Mesenchymal stem cell (in vitro differentiated cells and primary cell): ENCODE data around the gene OTOS.
A peak's percentile ranks its signal among the peaks of the same experiment; 100 is the strongest.

ENCODE experiments used
- DNase-seq: peaks from one replicate; pipeline ENCODE4 v3.0.0-alpha.2; 2013
- H2AFZ ChIP-seq: one replicate; pipeline ENCODE4 v1.6.1; 2013; ENCODE audit warnings: low read depth, mild to moderate bottlenecking, control low read depth, inconsistent platforms, low read length, moderate library complexity
- H2AK5ac ChIP-seq: 2 replicates; pipeline ENCODE4 v1.6.1; 2013; ENCODE audit warnings: low read length, moderate library complexity, mild to moderate bottlenecking, inconsistent platforms; ENCODE audit not compliant: severe bottlenecking
- H2BK120ac ChIP-seq: one replicate; pipeline ENCODE4 v1.6.1; 2013; ENCODE audit warnings: low read depth, mild to moderate bottlenecking, inconsistent platforms, low read length, moderate library complexity
- H2BK12ac ChIP-seq, 2 experiments: one replicate each; pipeline ENCODE4 v1.6.1; 2013; ENCODE audit warnings: inconsistent platforms in 2 of 2, low read length in 2 of 2, mild to moderate bottlenecking in 2 of 2, moderate library complexity in 2 of 2, control low read depth in 1 of 2
- H2BK15ac ChIP-seq: one replicate; pipeline ENCODE4 v1.6.1; 2013; ENCODE audit warnings: mild to moderate bottlenecking, low read depth, inconsistent platforms; ENCODE audit not compliant: poor library complexity, severe bottlenecking
- H2BK5ac ChIP-seq: 2 replicates; pipeline ENCODE4 v1.6.1; 2013; ENCODE audit warnings: low read depth, mild to moderate bottlenecking, low read length, control low read depth, inconsistent platforms; ENCODE audit not compliant: poor library complexity, severe bottlenecking
- H3K14ac ChIP-seq, 2 experiments: one replicate each; pipeline ENCODE4 v1.6.1; 2013; ENCODE audit warnings: inconsistent platforms in 2 of 2, low read length in 2 of 2, control low read depth in 1 of 2, mild to moderate bottlenecking in 1 of 2, moderate library complexity in 1 of 2
- H3K18ac ChIP-seq, 2 experiments: one replicate each; pipeline ENCODE4 v1.6.1; 2013; ENCODE audit warnings: inconsistent platforms in 2 of 2, low read length in 2 of 2, control low read depth in 1 of 2, low read depth in 1 of 2, mild to moderate bottlenecking in 1 of 2
- H3K23ac ChIP-seq, 2 experiments: one replicate each; pipeline ENCODE4 v1.6.1; 2013; ENCODE audit warnings: inconsistent platforms in 2 of 2, low read length in 2 of 2, mild to moderate bottlenecking in 2 of 2, moderate library complexity in 2 of 2, control low read depth in 1 of 2
- H3K27ac ChIP-seq: 2 replicates; pipeline ENCODE4 v1.5.1; 2013; ENCODE audit warnings: mild to moderate bottlenecking, moderate library complexity, low read length, control low read depth, inconsistent platforms; ENCODE audit not compliant: poor library complexity, severe bottlenecking
- H3K27me3 ChIP-seq, 2 experiments: 2 replicates each; pipeline versions ENCODE4 v1.6.1 to v1.7.0; 2013; ENCODE audit warnings: low read length in 2 of 2, mild to moderate bottlenecking in 2 of 2, moderate library complexity in 2 of 2, control low read depth in 1 of 2, inconsistent platforms in 1 of 2; ENCODE audit not compliant: control insufficient read depth in 1 of 2, insufficient read depth in 1 of 2
- H3K36me3 ChIP-seq, 2 experiments: 2 replicates each; pipeline versions ENCODE4 v1.6.1 to v1.7.0; 2013; ENCODE audit warnings: low read length in 2 of 2, control low read depth in 1 of 2, inconsistent platforms in 1 of 2, low read depth in 1 of 2, mild to moderate bottlenecking in 1 of 2; ENCODE audit not compliant: insufficient read depth in 2 of 2, control insufficient read depth in 1 of 2
- H3K4ac ChIP-seq, 2 experiments: one replicate each; pipeline ENCODE4 v1.6.1; 2013; ENCODE audit warnings: inconsistent platforms in 2 of 2, low read length in 2 of 2, mild to moderate bottlenecking in 2 of 2, moderate library complexity in 2 of 2, control low read depth in 1 of 2, low read depth in 1 of 2
- H3K4me1 ChIP-seq: 2 replicates; pipeline ENCODE4 v1.6.1; 2013; ENCODE audit warnings: low read depth, low read length, control low read depth; ENCODE audit not compliant: control insufficient read depth, insufficient read depth
- H3K4me2 ChIP-seq: 2 replicates; pipeline ENCODE4 v1.6.1; 2013; ENCODE audit warnings: low read length, mild to moderate bottlenecking, inconsistent platforms; ENCODE audit not compliant: poor library complexity, severe bottlenecking
- H3K4me3 ChIP-seq, 2 experiments: 2 replicates each; pipeline versions ENCODE4 v1.5.1 to v1.7.0; 2013; ENCODE audit warnings: low read length in 2 of 2, mild to moderate bottlenecking in 2 of 2, control low read depth in 1 of 2, low read depth in 1 of 2; ENCODE audit not compliant: insufficient read depth in 1 of 2
- H3K79me1 ChIP-seq: replicated peaks from 2 replicates; pipeline ENCODE4 v1.6.1; 2013; ENCODE audit warnings: mild to moderate bottlenecking, control low read depth, low read length, inconsistent platforms; ENCODE audit not compliant: poor library complexity, severe bottlenecking
- H3K9ac ChIP-seq: 2 replicates; pipeline ENCODE4 v1.7.0; 2013; ENCODE audit warnings: mild to moderate bottlenecking, low read length, moderate library complexity
- H3K9me3 ChIP-seq: 2 replicates; pipeline ENCODE4 v1.7.0; 2013; ENCODE audit warnings: mild to moderate bottlenecking, low read length; ENCODE audit not compliant: control insufficient read depth
- H4K8ac ChIP-seq: one replicate; pipeline ENCODE4 v1.6.1; 2013; ENCODE audit warnings: inconsistent platforms, mild to moderate bottlenecking, low read length, moderate library complexity
- H4K91ac ChIP-seq: one replicate; pipeline ENCODE4 v1.6.1; 2013; ENCODE audit warnings: mild to moderate bottlenecking, low read length, inconsistent platforms
- WGBS: methylation state at CpG from one replicate; pipeline ENCODE4 v1.1.7; 2013; ENCODE audit warnings: mixed read lengths; 5-methylcytosine and 5-hydroxymethylcytosine counted together

OTOS gene

DNA sequence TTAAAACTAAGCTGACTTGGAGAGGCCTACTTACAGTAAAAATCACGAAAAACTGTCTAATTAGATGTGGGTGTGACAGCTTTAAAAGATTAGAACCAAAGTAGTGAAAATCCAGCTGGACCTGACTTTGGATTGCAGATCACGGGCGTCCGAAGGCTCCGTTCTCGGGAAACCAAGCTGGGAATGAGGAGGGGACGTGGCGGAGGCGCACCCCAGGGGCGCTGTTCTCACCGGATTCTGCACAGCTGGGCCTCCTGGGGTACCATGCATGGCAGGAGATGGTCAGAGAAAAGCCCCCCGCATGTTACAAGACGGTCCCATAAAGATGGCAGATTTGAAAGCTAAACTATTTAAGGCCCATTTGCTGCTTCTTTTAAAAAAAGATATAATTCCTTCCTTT, 5.0 kb upstream of the OTOS start:
- Histone ChIP-seq H3K9me3 (no peaks in the 10 kb centered on the region), H4K8ac (no peak overlapping the region), H3K27me3 (peaks cover 26 to 69% of the 10 kb centered on the region in 2 experiments), H2BK120ac (no peak overlapping the region), H3K27ac (no peak overlapping the region), H2AK5ac (no peak overlapping the region), H3K4me1 (peaks cover 4% of the 10 kb centered on the region), H3K4me3 (no peak overlapping the region), H2AFZ (no peak overlapping the region), H3K18ac (no peak overlapping the region), H2BK15ac (no peak overlapping the region), H3K4ac (no peak overlapping the region), H3K4me2 (no peak overlapping the region), H3K14ac (no peak overlapping the region), H3K79me1 (no peaks in the 10 kb centered on the region), H2BK5ac (no peak overlapping the region), H3K23ac (no peak overlapping the region), H3K36me3 (no peaks in the 10 kb centered on the region), H3K9ac (no peak overlapping the region), H4K91ac (no peak overlapping the region), H2BK12ac (no peak overlapping the region)
- DNase-seq: no peak
- 87% methylated on average over 12 of the region's 13 CpGs for WGBS

DNA sequence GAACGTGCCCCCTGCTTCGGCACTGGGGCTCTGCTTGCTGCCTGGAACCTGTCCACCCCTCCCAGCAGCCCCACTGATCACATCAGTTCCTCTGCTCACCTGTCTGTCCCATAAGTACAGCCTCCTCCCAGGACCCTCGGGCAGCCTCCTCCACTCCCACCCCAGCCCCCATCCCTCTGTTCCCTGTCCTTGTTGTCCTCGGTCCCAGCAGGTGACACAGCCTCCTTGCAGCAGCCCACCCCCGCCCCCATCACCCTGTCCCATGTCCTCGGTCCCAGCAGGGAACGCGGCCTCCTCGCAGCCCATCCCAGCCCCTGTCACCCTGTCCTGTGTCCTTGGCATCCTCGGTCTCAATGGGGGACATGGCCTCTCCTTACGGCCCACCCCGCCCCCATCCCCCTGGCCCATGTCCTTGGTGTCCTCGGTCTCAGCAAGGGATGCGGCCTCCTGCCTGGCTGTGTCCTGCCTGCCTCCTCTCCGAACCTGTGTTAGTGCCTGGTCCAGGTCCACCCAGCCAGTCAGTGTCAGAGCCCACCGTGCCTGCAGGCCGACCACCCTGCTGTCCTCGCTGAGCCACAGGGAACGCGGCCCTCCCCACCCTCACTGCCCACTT, 4.3 kb upstream of the OTOS start:
- no peak overlapping the region for H2BK12ac ChIP-seq
- H2BK15ac ChIP-seq: no peak overlapping the region
- no peak overlapping the region for H3K4ac ChIP-seq
- H3K9me3 ChIP-seq: no peaks in the 10 kb centered on the region
- no peak overlapping the region for H3K4me3 ChIP-seq
- no peak overlapping the region for H3K27ac ChIP-seq
- no peak overlapping the region for H3K23ac ChIP-seq
- H3K79me1 ChIP-seq: no peaks in the 10 kb centered on the region
- no peak overlapping the region for H2AK5ac ChIP-seq
- peaks cover 27 to 68% of the 10 kb centered on the region in 2 experiments for H3K27me3 ChIP-seq
- H3K4me2 ChIP-seq: no peak overlapping the region
- no peaks in the 10 kb centered on the region for H3K36me3 ChIP-seq
- no peak overlapping the region for H4K8ac ChIP-seq
- no peak for DNase-seq
- H3K18ac ChIP-seq: no peak overlapping the region
- no peak overlapping the region for H2BK120ac ChIP-seq
- no peak overlapping the region for H2AFZ ChIP-seq
- peaks cover 4% of the 10 kb centered on the region for H3K4me1 ChIP-seq
- no peak overlapping the region for H2BK5ac ChIP-seq
- no peak overlapping the region for H4K91ac ChIP-seq
- no peak overlapping the region for H3K9ac ChIP-seq
- H3K14ac ChIP-seq: no peak overlapping the region
- WGBS: 84% methylated on average over 20 of the region's 20 CpGs

DNA sequence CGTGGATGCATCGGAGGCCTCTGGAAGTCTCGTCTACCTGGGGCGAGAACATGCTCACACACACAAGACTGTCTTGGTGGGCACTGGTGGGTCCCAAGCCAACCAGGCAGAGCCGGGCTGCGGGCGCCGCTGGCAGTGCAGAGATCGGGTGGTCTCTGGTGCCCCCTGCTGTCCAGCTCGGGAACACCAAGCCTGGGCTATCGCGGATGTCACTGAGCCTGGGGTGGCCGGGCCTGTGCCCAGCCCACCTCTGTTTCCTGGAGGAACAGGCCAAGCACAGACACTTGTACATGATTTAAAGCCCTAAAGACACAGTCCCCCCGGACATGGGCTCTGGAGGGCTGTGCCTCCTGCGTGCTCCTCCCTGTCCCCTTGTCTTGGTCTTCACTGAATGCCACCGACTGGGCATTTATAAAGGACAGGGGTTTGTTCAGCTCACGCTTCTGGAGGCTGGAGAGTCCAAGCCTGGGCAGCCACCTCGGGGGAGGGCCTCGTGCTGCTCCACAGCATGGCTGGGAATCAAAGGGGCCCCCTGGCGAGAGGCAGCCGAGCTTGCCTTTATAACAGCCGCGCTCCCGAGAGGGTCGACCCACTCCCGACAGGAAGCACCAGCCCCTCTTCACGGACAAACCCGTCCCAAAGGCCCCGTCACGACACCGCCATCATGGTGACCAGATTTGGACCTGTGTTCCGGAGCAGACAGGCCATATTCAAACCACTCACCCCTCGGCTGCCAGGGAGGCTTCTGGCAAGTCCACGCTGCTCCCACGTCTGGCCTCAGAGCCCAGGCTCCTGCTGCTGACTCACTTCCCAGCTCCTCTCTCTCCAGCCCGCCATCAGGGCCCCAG, 3.6 kb upstream of the OTOS start:
- WGBS: 41% methylated on average over 36 of the region's 36 CpGs
- Histone ChIP-seq H3K4me1 (peaks cover 4% of the 10 kb centered on the region), H3K36me3 (no peaks in the 10 kb centered on the region), H2BK15ac (no peak overlapping the region), H2BK120ac (no peak overlapping the region), H3K4me3 (no peak overlapping the region), H3K14ac (no peak overlapping the region), H2BK5ac (no peak overlapping the region), H4K91ac (no peak overlapping the region), H3K4me2 (no peak overlapping the region), H3K23ac (no peak overlapping the region), H4K8ac (peak overlapping the region; percentile 50), H2AFZ (peak overlapping the region; percentile 5), H3K9me3 (no peaks in the 10 kb centered on the region), H3K79me1 (no peaks in the 10 kb centered on the region), H3K18ac (no peak overlapping the region), H2BK12ac (no peak overlapping the region), H3K27me3 (peaks cover 27 to 65% of the 10 kb centered on the region in 2 experiments), H2AK5ac (no peak overlapping the region), H3K4ac (no peak overlapping the region), H3K9ac (peak overlapping the region; percentile 20), H3K27ac (no peak overlapping the region)
- DNase-seq: peak; percentile 53

DNA sequence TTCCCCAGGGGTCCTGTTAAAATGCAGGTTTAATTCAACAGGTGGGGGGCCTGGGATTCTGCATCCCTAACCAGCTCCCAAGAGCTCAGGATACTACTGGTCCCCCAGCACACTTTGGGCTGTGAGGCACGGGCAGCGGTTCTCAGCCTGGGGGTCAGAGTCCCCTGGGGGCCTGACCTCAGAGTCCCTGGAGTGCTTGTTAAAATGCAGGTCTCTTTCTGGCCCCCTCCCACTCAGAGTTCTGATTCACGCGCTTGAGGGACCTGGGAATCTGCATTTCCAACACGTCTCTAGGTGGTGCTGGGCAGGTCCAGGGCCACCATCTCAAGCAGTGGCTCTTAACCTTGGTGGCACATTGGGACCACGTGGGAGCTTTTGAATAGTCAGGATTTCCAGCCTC, 2.8 kb upstream of the OTOS start:
- Histone ChIP-seq H2BK15ac (no peak overlapping the region), H2AFZ (no peak overlapping the region), H3K9me3 (no peaks in the 10 kb centered on the region), H2BK5ac (no peak overlapping the region), H3K4me1 (peaks cover 4% of the 10 kb centered on the region), H3K4me3 (no peak overlapping the region), H3K27me3 (peaks cover 27 to 58% of the 10 kb centered on the region in 2 experiments), H3K79me1 (no peaks in the 10 kb centered on the region), H3K14ac (no peak overlapping the region), H2BK120ac (no peak overlapping the region), H3K23ac (no peak overlapping the region), H3K4me2 (no peak overlapping the region), H3K27ac (no peak overlapping the region), H3K4ac (no peak overlapping the region), H2BK12ac (no peak overlapping the region), H2AK5ac (no peak overlapping the region), H3K9ac (no peak overlapping the region), H3K18ac (no peak overlapping the region), H4K91ac (no peak overlapping the region), H3K36me3 (no peaks in the 10 kb centered on the region), H4K8ac (no peak overlapping the region)
- no peak for DNase-seq
- WGBS: 75% methylated on average over 6 of the region's 6 CpGs
